Progenitor cell of endocrine pancreas (in vitro differentiated cells): Measurements from ENCODE around the gene DENND10. TPM values are rescaled to one million over a fixed set of nuclear protein-coding genes. Genes with fewer than 3 reads are reported as not detected.

Experiments used
- DNase-seq: peaks from one replicate; pipeline ENCODE4 v3.0.0; 2021; ENCODE audit warnings: low spot score; ENCODE audit not compliant: unreplicated experiment
- H3K27ac Mint-ChIP-seq: 2 replicates; pipeline ENCODE4 v1.8.0; 2021; ENCODE audit warnings: mild to moderate bottlenecking, moderate library complexity, mixed read lengths
- H3K27me3 Mint-ChIP-seq: 2 replicates; pipeline ENCODE4 v1.8.0; 2021; ENCODE audit warnings: mixed read lengths
- H3K36me3 Mint-ChIP-seq: 2 replicates; pipeline ENCODE4 v1.8.0; 2022; ENCODE audit warnings: mixed read lengths; ENCODE audit not compliant: insufficient read depth
- H3K4me1 Mint-ChIP-seq: 2 replicates; pipeline ENCODE4 v1.8.0; 2021; ENCODE audit warnings: low read depth, mixed read lengths
- H3K4me3 Mint-ChIP-seq: 2 replicates; pipeline ENCODE4 v1.8.0; 2021; ENCODE audit warnings: low read depth, mild to moderate bottlenecking, moderate library complexity, mixed read lengths
- H3K9me3 Mint-ChIP-seq: 2 replicates; pipeline ENCODE4 v1.8.0; 2021; ENCODE audit warnings: low read depth, mixed read lengths
- CTCF ChIP-seq: fragments of 200-600 bp; sonication (generic); IDR thresholded peaks from one replicate; pipeline ENCODE4 v1.5.0; 2021; ENCODE audit warnings: antibody characterized with exemption, mild to moderate bottlenecking; ENCODE audit not compliant: unreplicated experiment
- long read RNA-seq: library from polyadenylated mRNA; unstranded; transcript quantifications from one replicate; pipeline ENCODE4 v2.0.0, GENCODE V29; 2020
- total RNA-seq: library from RNA; stranded (reverse); gene quantifications from 2 replicates; pipeline ENCODE4 v1.2.1, GENCODE V29; 2021

The DENND10 gene
- total RNA-seq = 44.6 and 48.5 TPM in 2 replicates
- long read RNA-seq, transcript FAM45A-201 (9 exons, 1,648 nt) = major isoform, 61 of 170 reads
- long read RNA-seq, partial matches to known transcripts = 4 of 170 reads
- long read RNA-seq, other reads (novel, unspliced or antisense) = 103 of 170 reads

- peak; percentile 68 for DNase-seq
- Mint-ChIP-seq H3K4me1 (peaks cover 3% of the 10 kb centered on the region), H3K27me3 (no peaks in the 10 kb centered on the region), H3K9me3 (no peaks in the 10 kb centered on the region), H3K36me3 (peaks cover 4% of the 10 kb centered on the region), H3K4me3 (peak within 1 kb of the TSS; percentile 78), H3K27ac (peak within 1 kb of the TSS; percentile 49)
- TF ChIP-seq CTCF = no peak
These were observed at the start of gene DENND10 for GRCh38 chr10:119103903-119104653. Gene DENND10, plus strand, starts transcription at chr10:119104113. Its CDS starts 30 bp downstream, at chr10:119104143.

GRCh38 chr10:119055472-119055871 lies 48.4 kb upstream of the DENND10 start:
- Mint-ChIP-seq H3K4me1 (peaks cover 4% of the 10 kb centered on the region), H3K27ac (no peak overlapping the region), H3K27me3 (no peaks in the 10 kb centered on the region), H3K4me3 (no peak overlapping the region), H3K9me3 (no peaks in the 10 kb centered on the region), H3K36me3 (peaks cover 54% of the 10 kb centered on the region)
- DNase-seq = no peak
- no peak for TF ChIP-seq CTCF

- DNase-seq = no peak
- Mint-ChIP-seq H3K27me3 (no peaks in the 10 kb centered on the region), H3K27ac (peak overlapping the region; percentile 10), H3K4me1 (peaks cover 4% of the 10 kb centered on the region), H3K9me3 (no peaks in the 10 kb centered on the region), H3K36me3 (peaks cover 41% of the 10 kb centered on the region), H3K4me3 (no peak overlapping the region)
- TF ChIP-seq CTCF = no peak
These were observed 45.9 kb upstream of the DENND10 start for GRCh38 chr10:119058010-119058409.

GRCh38 chr10:119059557-119059956 lies 44.4 kb upstream of the DENND10 start:
- no peak for TF ChIP-seq CTCF
- H3K36me3 Mint-ChIP-seq = peaks cover 42% of the 10 kb centered on the region
- peaks cover 4% of the 10 kb centered on the region for H3K4me1 Mint-ChIP-seq
- no peaks in the 10 kb centered on the region for H3K9me3 Mint-ChIP-seq
- H3K27me3 Mint-ChIP-seq = no peaks in the 10 kb centered on the region
- DNase-seq = no peak
- no peak overlapping the region for H3K4me3 Mint-ChIP-seq
- H3K27ac Mint-ChIP-seq = no peak overlapping the region

- peaks cover 4% of the 10 kb centered on the region for H3K4me1 Mint-ChIP-seq
- no peak overlapping the region for H3K4me3 Mint-ChIP-seq
- no peak for TF ChIP-seq CTCF
- H3K27me3 Mint-ChIP-seq = no peaks in the 10 kb centered on the region
- H3K36me3 Mint-ChIP-seq = peaks cover 42% of the 10 kb centered on the region
- DNase-seq = no peak
- H3K27ac Mint-ChIP-seq = peak overlapping the region; percentile 7
- no peaks in the 10 kb centered on the region for H3K9me3 Mint-ChIP-seq
These were observed 43.8 kb upstream of the DENND10 start for GRCh38 chr10:119060107-119060506.
